ENCODE measurements around the gene NLN. TPM values are rescaled to one million over a fixed set of nuclear protein-coding genes. Genes with fewer than 3 reads are reported as not detected.

Gene NLN
- total RNA-seq, 2 experiments from 2014 or later = 1.4 to 2.5 TPM

GRCh38 chr5:65833780-65834179, 111.8 kb downstream of the NLN start:
- no peaks in the 10 kb centered on the region for H3K36me3 Mint-ChIP-seq (ENCODE audit: low read depth)

GRCh38 chr5:65834306-65834705, 112.3 kb downstream of the NLN start:
- Histone ChIP-seq H3K27me3 (ENCODE audit: control insufficient read depth in 1 of 2, insufficient read depth in 2 of 2, low read length in 2 of 2) (no peaks in the 10 kb centered on the region), H3K4me1 (ENCODE audit: insufficient read depth, low read length) (no peaks in the 10 kb centered on the region), H3K4me3 (ENCODE audit: low read length) (no peak overlapping the region), H3K36me3 (ENCODE audit: insufficient read depth, low read length) (no peaks in the 10 kb centered on the region), H3K27ac (ENCODE audit: low read depth in 1 of 2, low read length in 2 of 2) (no peak overlapping the region), H3K9me3 (ENCODE audit: control insufficient read depth in 1 of 2, insufficient read depth in 1 of 2, low read length in 2 of 2) (no peaks in the 10 kb centered on the region)
- no peaks in the 10 kb centered on the region for H3K9me3 Mint-ChIP-seq
- no peak for TF ChIP-seq CTCF (IDR thresholded peaks at IDR 0.05)
- no peaks in the 10 kb centered on the region for H3K36me3 Mint-ChIP-seq (ENCODE audit: low read depth)
- no peaks in the 10 kb centered on the region for H3K27me3 Mint-ChIP-seq
- H3K4me3 Mint-ChIP-seq = no peak overlapping the region
- POLR2A ChIA-PET = interaction anchor here (0.9 to 1.1 kb wide), 2 partner anchors 57 to 91 kb away, joined by 3 read pairs; no protein-coding TSS in a partner anchor
- no peak overlapping the region for H3K27ac Mint-ChIP-seq
- intact Hi-C loops (cut with DNase I, micrococcal nuclease) = no loop called here
- DNase-seq = no peak
- no peak for ATAC-seq (ENCODE audit: poor library complexity)
- H3K4me1 Mint-ChIP-seq (ENCODE audit: low read depth) = no peaks in the 10 kb centered on the region
- CTCF ChIA-PET = no interaction called here

More at GRCh38 chr5:65833780-65834179, 111.8 kb downstream of the NLN start:
- Histone ChIP-seq H3K4me1 (ENCODE audit: insufficient read depth, low read length) (no peaks in the 10 kb centered on the region), H3K27me3 (ENCODE audit: control insufficient read depth in 1 of 2, insufficient read depth in 2 of 2, low read length in 2 of 2) (no peaks in the 10 kb centered on the region), H3K27ac (ENCODE audit: low read depth in 1 of 2, low read length in 2 of 2) (no peak overlapping the region), H3K4me3 (ENCODE audit: low read length) (no peak overlapping the region), H3K9me3 (ENCODE audit: control insufficient read depth in 1 of 2, insufficient read depth in 1 of 2, low read length in 2 of 2) (no peaks in the 10 kb centered on the region), H3K36me3 (ENCODE audit: insufficient read depth, low read length) (no peaks in the 10 kb centered on the region)
- Mint-ChIP-seq H3K27me3 (no peaks in the 10 kb centered on the region), H3K9me3 (no peaks in the 10 kb centered on the region), H3K4me3 (no peak overlapping the region), H3K27ac (no peak overlapping the region), H3K4me1 (ENCODE audit: low read depth) (no peaks in the 10 kb centered on the region)
- DNase-seq (no peak), ATAC-seq (ENCODE audit: poor library complexity) (no peak)
- ChIA-PET POLR2A (interaction anchor here (0.9 to 1.1 kb wide), 2 partner anchors 58 to 91 kb away, joined by 3 read pairs; no protein-coding TSS in a partner anchor), CTCF (interaction anchor here (0.7 kb wide), 1 partner anchor 133 kb away, joined by 4 read pairs; no protein-coding TSS in a partner anchor)
- intact Hi-C loops (cut with DNase I, micrococcal nuclease) = no loop called here
- no peak for TF ChIP-seq CTCF (IDR thresholded peaks at IDR 0.05)

- CTCF ChIA-PET = no interaction called here
- H3K27me3 ChIP-seq (ENCODE audit: control insufficient read depth in 1 of 2, insufficient read depth in 2 of 2, low read length in 2 of 2) = no peaks in the 10 kb centered on the region
- Mint-ChIP-seq H3K27me3 (no peaks in the 10 kb centered on the region), H3K36me3 (ENCODE audit: low read depth) (no peaks in the 10 kb centered on the region), H3K27ac (no peak overlapping the region), H3K4me3 (no peak overlapping the region), H3K4me1 (ENCODE audit: low read depth) (no peaks in the 10 kb centered on the region), H3K9me3 (no peaks in the 10 kb centered on the region)
- intact Hi-C loops (cut with DNase I, micrococcal nuclease) = no loop called here
- H3K36me3 ChIP-seq (ENCODE audit: insufficient read depth, low read length) = no peaks in the 10 kb centered on the region
- H3K4me3 ChIP-seq (ENCODE audit: low read length) = no peak overlapping the region
- H3K27ac ChIP-seq (ENCODE audit: low read depth in 1 of 2, low read length in 2 of 2) = no peak overlapping the region
- TF ChIP-seq CTCF (IDR thresholded peaks at IDR 0.05) = no peak
- no peaks in the 10 kb centered on the region for H3K9me3 ChIP-seq (ENCODE audit: control insufficient read depth in 1 of 2, insufficient read depth in 1 of 2, low read length in 2 of 2)
- POLR2A ChIA-PET = interaction anchor here (0.9 kb wide), 1 partner anchor 32 kb away, joined by 3 read pairs; no protein-coding TSS in a partner anchor
- ATAC-seq (ENCODE audit: poor library complexity) (no peak), DNase-seq (no peak)
- H3K4me1 ChIP-seq (ENCODE audit: insufficient read depth, low read length) = no peaks in the 10 kb centered on the region
Measured at GRCh38 chr5:65835191-65835590, 113.2 kb downstream of the NLN start.

All from CD4-positive, alpha-beta T cell (primary cell).